IMR-90 (cell line): ENCODE data around the gene TBC1D22A.

Experiments used
- BHLHE40 ChIP-seq: fragments of 150-350 bp; IDR thresholded peaks from 2 replicates; pipeline ENCODE4 v1.6.1; 2016; ENCODE audit warnings: mild to moderate bottlenecking, low read depth, low read length
- CTCF ChIP-seq: conservative IDR thresholded peaks from 2 replicates; pipeline ENCODE4 v1.5.1; 2012; ENCODE audit warnings: mild to moderate bottlenecking, low read depth, low read length, improper control_type of control experiment
- ELK1 ChIP-seq: fragments of 150-350 bp; IDR thresholded peaks from 2 replicates; pipeline ENCODE4 v1.6.1; 2016; ENCODE audit warnings: low read depth, mild to moderate bottlenecking, low read length, moderate library complexity, borderline replicate concordance
- FOS ChIP-seq: fragments of 150-350 bp; IDR thresholded peaks from 2 replicates; pipeline ENCODE4 v1.6.1; 2016; ENCODE audit warnings: low read depth, low read length
- MAFK ChIP-seq: IDR thresholded peaks from 2 replicates; pipeline ENCODE4 v1.6.1; 2012; ENCODE audit warnings: low read depth, low read length, improper control_type of control experiment
- MAZ ChIP-seq: IDR thresholded peaks from 2 replicates; pipeline ENCODE4 v1.6.1; 2012; ENCODE audit warnings: low read depth, mild to moderate bottlenecking, low read length, improper control_type of control experiment, moderate library complexity, borderline replicate concordance
- MXI1 ChIP-seq: IDR thresholded peaks from 2 replicates; pipeline ENCODE4 v1.6.1; 2012; ENCODE audit warnings: low read depth, mild to moderate bottlenecking, low read length, moderate library complexity, borderline replicate concordance
- NFE2L2 ChIP-seq: fragments of 150-350 bp; IDR thresholded peaks from 2 replicates; pipeline ENCODE4 v1.6.1; 2016; ENCODE audit warnings: low read depth, mild to moderate bottlenecking, low read length
- POLR2A ChIP-seq: IDR thresholded peaks from 2 replicates; pipeline ENCODE4 v1.6.1; 2012; ENCODE audit warnings: mild to moderate bottlenecking, low read depth, low read length
- RAD21 ChIP-seq: IDR thresholded peaks from 2 replicates; pipeline ENCODE4 v1.6.1; 2012; ENCODE audit warnings: low read length, improper control_type of control experiment
- RCOR1 ChIP-seq: IDR thresholded peaks from 2 replicates; pipeline ENCODE4 v1.6.1; 2012; ENCODE audit warnings: mild to moderate bottlenecking, low read length, improper control_type of control experiment; ENCODE audit not compliant: insufficient replicate concordance
- RFX5 ChIP-seq: IDR thresholded peaks from 2 replicates; pipeline ENCODE4 v1.8.0; 2012; ENCODE audit warnings: low read depth, mild to moderate bottlenecking, low read length, moderate library complexity

- TF ChIP-seq CTCF, result no peak
- no peak for TF ChIP-seq MAZ
- TF ChIP-seq MXI1, result no peak
- TF ChIP-seq RAD21, result no peak
- no peak for TF ChIP-seq NFE2L2
- TF ChIP-seq POLR2A, result no peak
- no peak for TF ChIP-seq MAFK
- no peak for TF ChIP-seq RCOR1
- no peak for TF ChIP-seq ELK1
- no peak for TF ChIP-seq BHLHE40
- no peak for TF ChIP-seq RFX5
- TF ChIP-seq FOS, result no peak
These were observed 309.6 kb downstream of the TBC1D22A start for GRCh38 chr22:47071807-47072641.
